HG03342 (cell line): Measurements from ENCODE around the gene PGPEP1.

ENCODE experiments used
- ATAC-seq: cut with Tn5 transposase; IDR thresholded peaks from one replicate; pipeline ENCODE4 v1.9.1; 2021; ENCODE audit warnings: mild to moderate bottlenecking, moderate library complexity; ENCODE audit not compliant: unreplicated experiment

PGPEP1 gene

DNA sequence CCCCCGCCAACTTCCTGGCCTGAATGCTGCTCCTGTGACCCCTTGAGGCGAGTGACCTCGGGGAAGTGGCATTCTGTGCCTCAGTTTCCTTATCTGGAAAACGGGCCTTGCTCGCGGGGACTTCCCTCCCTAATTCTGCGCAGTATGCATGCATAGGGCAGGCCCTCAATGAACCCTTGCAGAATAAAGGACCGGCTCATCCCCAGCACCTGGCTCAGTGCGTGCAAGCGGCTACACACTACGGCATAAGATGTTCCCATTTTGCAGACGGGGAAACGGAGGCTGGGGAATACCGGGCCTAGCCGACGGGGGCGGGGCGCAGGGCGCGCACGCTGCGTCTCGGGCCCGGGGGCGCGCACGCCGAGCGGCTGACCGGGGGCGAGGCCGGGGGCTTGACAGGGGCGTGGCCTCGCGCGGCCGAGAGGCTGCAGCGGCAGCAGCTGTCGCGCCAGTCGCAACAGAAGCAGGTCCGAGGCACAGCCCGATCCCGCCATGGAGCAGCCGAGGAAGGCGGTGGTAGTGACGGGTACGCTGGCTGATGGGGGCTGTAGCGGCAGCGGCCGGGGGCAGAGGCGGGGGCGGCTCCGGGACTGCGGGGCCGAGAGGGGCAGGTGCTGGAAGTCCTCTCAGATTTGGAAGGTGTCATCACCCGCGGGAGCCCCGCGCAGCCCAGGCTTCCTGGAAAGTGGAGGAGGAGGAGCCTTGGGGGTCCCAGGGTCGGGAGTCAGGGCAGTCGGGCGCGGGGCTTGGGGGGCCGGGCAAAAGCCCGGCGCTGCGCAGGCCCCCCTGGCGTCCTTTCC lies at the start of gene PGPEP1:
TSS of gene PGPEP1 (plus strand) at position 409 of the 800 bp plus-strand sequence. CDS start at position 493, 84 bp downstream.
- ATAC-seq: peak; percentile 56

DNA sequence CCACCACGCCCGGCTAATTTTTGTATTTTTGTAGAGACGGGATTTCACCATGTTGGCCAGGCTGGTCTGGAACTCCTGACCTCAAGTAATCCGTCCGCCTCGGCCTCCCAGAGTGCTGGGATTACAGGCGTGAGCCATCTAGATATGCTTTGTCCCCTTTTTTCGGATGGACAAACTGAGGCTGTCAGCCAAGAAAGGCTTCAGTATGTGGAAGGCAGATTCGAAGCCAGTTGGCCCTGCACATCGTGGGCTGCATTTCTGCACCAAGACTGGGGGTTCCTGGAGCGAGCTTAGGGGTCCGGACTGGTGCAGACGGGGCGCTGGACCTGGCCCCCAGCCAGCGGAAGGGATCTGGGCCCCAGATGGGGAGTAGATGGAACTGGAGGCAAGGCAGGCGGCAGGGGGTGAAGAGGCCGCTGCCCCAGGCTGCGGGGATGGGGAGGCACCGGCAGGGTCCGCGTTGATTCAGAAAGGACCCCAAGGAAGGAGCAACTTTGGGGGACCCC lies 49.3 kb upstream of the PGPEP1 start:
- no peak for ATAC-seq

- ATAC-seq: no peak
These were observed 48.6 kb upstream of the PGPEP1 start for GRCh38 chr19:18291590-18292461.

GRCh38 chr19:18292462-18292809 lies 48.0 kb upstream of the PGPEP1 start:
- ATAC-seq: no peak

- ATAC-seq: no peak
These were observed 47.4 kb upstream of the PGPEP1 start for GRCh38 chr19:18292810-18293641.

DNA sequence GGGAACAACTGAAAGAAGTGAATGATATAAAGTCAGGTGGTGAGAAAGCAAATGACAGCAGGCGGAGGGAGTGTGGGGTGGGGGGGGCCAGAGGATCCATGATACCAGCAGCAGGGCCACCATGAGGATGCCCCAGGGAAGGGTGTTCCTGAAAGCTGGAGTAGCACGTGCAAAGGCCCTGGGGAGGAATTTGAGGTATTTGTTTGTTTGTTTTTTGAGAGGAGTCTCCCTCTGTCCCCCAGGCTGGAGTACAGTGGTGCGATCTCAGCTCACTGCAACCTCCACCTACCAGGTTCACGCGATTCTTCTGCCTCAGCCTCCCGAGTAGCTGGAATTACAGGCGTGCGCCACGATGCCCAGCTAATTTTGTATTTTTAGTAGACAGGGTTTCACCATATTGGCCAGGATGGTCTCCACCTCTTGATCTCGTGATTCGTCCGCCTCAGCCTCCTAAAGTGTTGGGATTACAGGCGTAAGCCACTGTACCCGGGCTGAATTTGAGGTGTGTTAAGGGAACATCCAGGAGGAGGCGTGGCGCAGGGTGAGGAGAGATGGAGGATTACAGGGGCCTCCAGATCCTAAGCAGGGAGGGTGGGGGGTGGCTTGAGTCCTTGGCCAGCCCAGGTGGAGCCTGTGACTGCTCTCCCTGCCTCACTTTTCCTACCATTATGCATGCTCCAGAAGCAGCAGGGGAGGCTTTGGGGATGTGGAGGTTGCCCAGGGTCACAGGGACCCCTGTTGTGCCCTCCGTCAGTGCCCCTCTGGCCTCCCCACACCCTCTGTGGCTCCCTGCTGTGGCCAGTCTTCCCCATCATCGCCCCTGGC lies 46.5 kb upstream of the PGPEP1 start:
- no peak for ATAC-seq

- ATAC-seq: no peak
These were observed 45.9 kb upstream of the PGPEP1 start for GRCh38 chr19:18294467-18294864.

- no peak for ATAC-seq
These were observed 45.4 kb upstream of the PGPEP1 start for GRCh38 chr19:18295034-18295451.

- ATAC-seq: no peak
These were observed 43.1 kb upstream of the PGPEP1 start for GRCh38 chr19:18297308-18297707.

DNA sequence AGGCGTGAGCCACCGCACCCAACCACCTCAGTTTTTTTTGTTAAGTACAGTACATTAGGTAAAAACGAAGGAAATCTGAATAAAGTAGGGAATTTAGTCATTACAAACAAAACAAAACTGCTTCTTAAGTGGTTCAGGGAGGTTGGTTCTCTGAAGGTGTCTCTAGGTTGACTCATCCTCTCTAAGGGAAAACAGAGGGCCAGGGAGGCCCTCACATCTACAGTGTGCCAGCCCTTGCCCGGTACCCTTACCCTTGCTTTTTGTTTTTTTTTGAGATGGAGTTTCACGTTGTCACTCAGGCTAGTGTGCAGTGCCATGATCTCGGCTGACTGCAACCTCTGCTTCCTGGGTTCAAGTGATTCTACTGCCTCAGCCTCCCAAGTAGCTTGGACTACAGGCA lies 41.8 kb upstream of the PGPEP1 start:
- no peak for ATAC-seq

- ATAC-seq: no peak
These were observed 40.7 kb upstream of the PGPEP1 start for GRCh38 chr19:18299654-18300053.

DNA sequence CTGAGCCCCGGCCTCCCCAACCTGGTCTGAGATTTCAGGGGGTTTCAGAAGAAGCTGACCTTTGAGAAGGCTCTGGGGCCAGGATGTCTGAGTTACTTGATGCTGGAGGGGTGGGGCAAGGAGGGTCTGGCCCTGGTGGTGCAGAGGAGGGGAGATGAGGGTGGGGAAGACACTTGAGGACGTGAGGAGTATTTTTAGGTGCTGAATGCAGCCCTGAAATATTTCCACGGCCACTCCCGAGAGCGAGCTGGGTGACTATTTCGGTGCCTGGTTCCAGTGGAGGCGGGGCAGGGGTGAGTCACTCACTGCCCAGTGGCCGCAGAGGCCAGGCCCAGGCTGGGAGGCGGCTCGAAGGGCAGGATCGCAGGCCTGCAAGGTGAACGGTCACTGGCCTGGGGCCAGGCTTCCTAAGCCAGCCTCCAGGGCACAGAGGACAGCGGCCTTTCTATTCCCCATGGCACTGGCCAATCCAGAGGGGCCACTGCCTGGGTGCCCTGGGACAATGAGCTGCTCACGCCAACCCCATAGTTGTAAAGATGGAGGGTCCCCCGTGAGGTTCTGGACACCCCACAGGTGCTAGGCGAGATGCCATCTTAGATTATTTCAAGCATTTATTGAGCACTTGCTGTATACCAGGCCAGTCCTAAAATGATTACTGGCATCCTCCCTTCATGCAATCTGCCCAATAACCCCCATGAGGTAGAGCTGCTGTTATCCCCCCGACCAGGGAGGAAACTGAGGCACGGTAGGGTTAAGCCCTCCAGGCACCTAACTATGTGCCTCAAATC lies 39.3 kb upstream of the PGPEP1 start:
- no peak for ATAC-seq

- no peak for ATAC-seq
These were observed 38.7 kb upstream of the PGPEP1 start for GRCh38 chr19:18301718-18302111.

GRCh38 chr19:18304208-18304457 lies 36.3 kb upstream of the PGPEP1 start:
- ATAC-seq: no peak

GRCh38 chr19:18304458-18305310 lies 35.7 kb upstream of the PGPEP1 start:
- ATAC-seq: peak; percentile 41

DNA sequence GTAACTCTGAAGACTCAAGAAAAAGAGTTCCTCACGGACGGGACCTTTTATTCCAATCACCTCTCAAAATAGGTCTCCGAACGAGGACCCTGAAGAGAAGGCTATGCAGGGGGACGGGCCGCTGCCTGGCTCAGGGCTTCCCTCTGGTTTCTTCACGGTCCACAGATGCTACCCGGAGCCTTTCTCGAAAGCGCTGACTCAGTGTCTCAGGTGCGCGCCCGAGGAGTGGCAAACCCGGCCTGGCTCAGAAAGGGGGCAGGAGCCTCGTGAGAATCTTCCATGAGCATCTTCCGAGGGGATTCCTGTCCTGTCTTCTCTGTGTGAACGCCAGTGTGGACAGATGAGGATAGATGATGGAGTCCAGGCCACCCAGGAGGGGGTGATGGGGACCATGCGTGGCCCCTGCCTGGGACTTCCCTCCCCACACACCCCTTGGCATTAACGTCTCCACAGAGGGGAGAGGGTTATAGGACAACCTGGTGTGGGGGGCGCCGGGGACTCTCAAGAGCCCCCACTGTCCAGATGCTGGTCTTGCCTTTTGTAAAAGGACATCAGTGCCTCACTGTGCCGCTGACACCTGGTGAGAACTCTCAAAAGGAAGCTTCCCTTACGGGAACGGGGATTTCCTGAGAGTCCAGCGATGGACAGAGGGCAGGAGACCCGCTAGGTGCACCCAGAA lies 34.0 kb upstream of the PGPEP1 start:
- ATAC-seq: no peak

GRCh38 chr19:18306888-18307260 lies 33.5 kb upstream of the PGPEP1 start:
- ATAC-seq: no peak

GRCh38 chr19:18307271-18307681 lies 33.1 kb upstream of the PGPEP1 start:
- no peak for ATAC-seq
